OCI-LY3 (cell line): ENCODE results near the gene TCN2.

ENCODE experiments used
- H2AFZ ChIP-seq: fragments of 200-600, 300-600 bp; shearing (Covaris generic); 2 replicates; pipeline ENCODE4 v1.6.0; 2014; ENCODE audit warnings: antibody characterized with exemption, low read depth, low read length
- H3K27ac ChIP-seq: fragments of 200-600, 300-600 bp; sonication (generic); 2 replicates; pipeline ENCODE4 v1.5.1; 2014; ENCODE audit warnings: mild to moderate bottlenecking, low read length, moderate library complexity, mixed read lengths
- H3K27me3 ChIP-seq: fragments of 200-600, 300-600 bp; sonication (generic); 2 replicates; pipeline ENCODE4 v1.6.1; 2014; ENCODE audit warnings: low read depth, low read length, mixed read lengths
- H3K36me3 ChIP-seq: fragments of 200-600, 300-600 bp; sonication (generic); replicated peaks from 2 replicates; pipeline ENCODE3; 2014; ENCODE audit warnings: low read depth, low read length, mixed read lengths
- H3K4me1 ChIP-seq: fragments of 300-600, 200-600 bp; sonication (generic); 2 replicates; pipeline ENCODE4 v1.6.1; 2014; ENCODE audit warnings: low read length, mixed read lengths
- H3K4me2 ChIP-seq: fragments of 200-600, 300-600 bp; sonication (generic); 2 replicates; pipeline ENCODE4 v1.6.1; 2014; ENCODE audit warnings: low read length, mixed read lengths
- H3K4me3 ChIP-seq: fragments of 300-600, 200-600 bp; sonication (generic); 2 replicates; pipeline ENCODE4 v1.5.1; 2014; ENCODE audit warnings: antibody characterized with exemption, mild to moderate bottlenecking, low read length, moderate library complexity
- H3K79me2 ChIP-seq: fragments of 300-600, 200-600 bp; shearing (Covaris generic); 2 replicates; pipeline ENCODE4 v1.6.1; 2014; ENCODE audit warnings: mild to moderate bottlenecking, low read length, mixed read lengths
- H3K9ac ChIP-seq: fragments of 300-600, 200-600 bp; shearing (Covaris generic); 2 replicates; pipeline ENCODE4 v1.6.0; 2014; ENCODE audit warnings: mild to moderate bottlenecking, low read length, moderate library complexity
- H3K9me3 ChIP-seq: fragments of 200-600, 300-600 bp; shearing (Covaris generic); 2 replicates; pipeline ENCODE4 v1.6.1; 2014; ENCODE audit warnings: low read length, mixed read lengths; ENCODE audit not compliant: insufficient read depth
- H4K20me1 ChIP-seq: fragments of 200-600, 300-600 bp; sonication (generic); 2 replicates; pipeline ENCODE4 v1.6.1; 2016; ENCODE audit warnings: low read length, mixed read lengths; ENCODE audit not compliant: insufficient read depth
- EZH2phosphoT487 ChIP-seq: fragments of 200-600 bp; shearing (Covaris generic); IDR thresholded peaks from 2 replicates; pipeline ENCODE4 v1.6.1; 2018; ENCODE audit warnings: antibody characterized with exemption, mixed run types, low read depth
- TF ChIP-seq, protein P1 (sequence below): fragments of 200-600, 300-600 bp; sonication (generic); IDR thresholded peaks from 2 replicates; pipeline ENCODE4 v1.5.1; 2014; ENCODE audit warnings: antibody characterized with exemption, low read length, low read depth

TCN2 gene

DNA sequence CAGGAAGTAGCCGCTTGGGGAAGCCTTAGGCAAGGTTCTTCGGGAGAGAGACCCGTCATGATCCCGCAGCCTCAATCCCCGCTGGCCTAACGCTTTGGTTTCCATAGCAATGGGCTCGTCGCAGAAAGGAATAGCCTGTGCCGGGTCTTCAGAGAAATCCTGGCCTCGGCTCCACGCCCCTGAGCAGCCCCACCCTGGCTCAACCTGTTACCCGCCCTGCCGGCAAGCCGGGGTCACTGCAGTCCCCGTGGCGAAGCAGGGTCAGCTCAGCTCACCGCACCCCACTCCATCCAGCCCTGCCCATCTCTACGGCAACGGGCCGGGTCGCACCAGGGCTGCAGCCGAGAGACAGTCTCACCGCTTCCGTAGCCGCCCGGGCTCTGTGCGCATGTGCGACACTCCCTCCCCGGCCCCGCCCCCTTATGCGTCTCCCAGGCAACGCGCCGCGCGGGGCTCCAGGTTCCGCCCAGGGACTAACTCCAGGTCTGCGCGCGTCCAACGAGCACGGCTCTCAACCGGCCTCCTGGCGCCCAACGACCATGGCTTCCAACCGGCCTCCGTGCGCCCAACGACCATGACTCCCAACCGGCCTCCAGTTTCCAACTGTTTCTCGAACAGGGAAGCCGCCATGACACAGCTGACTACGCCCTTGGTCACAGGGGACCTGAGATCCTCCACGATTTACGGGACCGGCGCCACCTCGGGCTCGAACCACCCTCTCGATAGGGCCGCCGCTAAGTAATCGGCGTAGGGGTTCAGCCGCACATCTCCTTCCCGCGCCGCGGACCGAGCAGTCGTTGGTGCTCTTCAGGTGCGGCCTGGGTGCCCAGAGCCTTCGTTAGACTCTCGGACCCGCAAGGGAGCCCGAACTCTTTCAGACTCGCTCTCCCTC is 60.8 kb downstream of the TCN2 start, which contains the start of gene DUSP18:
Gene DUSP18, minus strand, starts transcription at position 382 of the 892 bp plus-strand sequence. CDS start 3,872 bp downstream, outside the sequence.
- no peak within 1 kb of the TSS for H3K27ac ChIP-seq
- TF ChIP-seq, protein P1, sequence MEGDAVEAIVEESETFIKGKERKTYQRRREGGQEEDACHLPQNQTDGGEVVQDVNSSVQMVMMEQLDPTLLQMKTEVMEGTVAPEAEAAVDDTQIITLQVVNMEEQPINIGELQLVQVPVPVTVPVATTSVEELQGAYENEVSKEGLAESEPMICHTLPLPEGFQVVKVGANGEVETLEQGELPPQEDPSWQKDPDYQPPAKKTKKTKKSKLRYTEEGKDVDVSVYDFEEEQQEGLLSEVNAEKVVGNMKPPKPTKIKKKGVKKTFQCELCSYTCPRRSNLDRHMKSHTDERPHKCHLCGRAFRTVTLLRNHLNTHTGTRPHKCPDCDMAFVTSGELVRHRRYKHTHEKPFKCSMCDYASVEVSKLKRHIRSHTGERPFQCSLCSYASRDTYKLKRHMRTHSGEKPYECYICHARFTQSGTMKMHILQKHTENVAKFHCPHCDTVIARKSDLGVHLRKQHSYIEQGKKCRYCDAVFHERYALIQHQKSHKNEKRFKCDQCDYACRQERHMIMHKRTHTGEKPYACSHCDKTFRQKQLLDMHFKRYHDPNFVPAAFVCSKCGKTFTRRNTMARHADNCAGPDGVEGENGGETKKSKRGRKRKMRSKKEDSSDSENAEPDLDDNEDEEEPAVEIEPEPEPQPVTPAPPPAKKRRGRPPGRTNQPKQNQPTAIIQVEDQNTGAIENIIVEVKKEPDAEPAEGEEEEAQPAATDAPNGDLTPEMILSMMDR, result no peak
- TF ChIP-seq EZH2phosphoT487, result no peak
- H2AFZ ChIP-seq, result peak within 1 kb of the TSS; percentile 95
- H3K4me2 ChIP-seq, result peak within 1 kb of the TSS; percentile 91
- H3K9me3 ChIP-seq, result no peaks in the 10 kb centered on the region
- H3K4me3 ChIP-seq, result peak within 1 kb of the TSS; percentile 88
- H3K9ac ChIP-seq, result peak within 1 kb of the TSS; percentile 71
- H3K36me3 ChIP-seq, result no peaks in the 10 kb centered on the region
- H4K20me1 ChIP-seq, result no peaks in the 10 kb centered on the region
- no peaks in the 10 kb centered on the region for H3K79me2 ChIP-seq
- H3K27me3 ChIP-seq, result peaks cover 7% of the 10 kb centered on the region; the same call in 1 of the 2 replicates
- H3K4me1 ChIP-seq, result peaks cover 10% of the 10 kb centered on the region

- Histone ChIP-seq H2AFZ (peak overlapping the region; percentile 95), H3K4me3 (peak overlapping the region; percentile 88), H3K4me2 (peak overlapping the region; percentile 87), H3K36me3 (no peaks in the 10 kb centered on the region), H3K27ac (no peak overlapping the region), H3K9ac (peak overlapping the region; percentile 71), H3K27me3 (peaks cover 7% of the 10 kb centered on the region; the same call in 1 of the 2 replicates), H3K4me1 (peaks cover 10% of the 10 kb centered on the region), H3K9me3 (no peaks in the 10 kb centered on the region), H3K79me2 (no peaks in the 10 kb centered on the region), H4K20me1 (no peaks in the 10 kb centered on the region)
- TF ChIP-seq, protein P1, result no peak
- no peak for TF ChIP-seq EZH2phosphoT487
These were observed 61.4 kb downstream of the TCN2 start for GRCh38 chr22:30668386-30668710.

- Histone ChIP-seq H2AFZ (no peak overlapping the region), H4K20me1 (no peaks in the 10 kb centered on the region), H3K4me2 (no peak overlapping the region), H3K4me3 (no peak overlapping the region), H3K79me2 (no peaks in the 10 kb centered on the region), H3K4me1 (peaks cover 10% of the 10 kb centered on the region), H3K27me3 (peaks cover 11% of the 10 kb centered on the region; the same call in 1 of the 2 replicates), H3K9ac (no peak overlapping the region), H3K27ac (no peak overlapping the region), H3K36me3 (no peaks in the 10 kb centered on the region), H3K9me3 (no peaks in the 10 kb centered on the region)
- TF ChIP-seq EZH2phosphoT487, result no peak
- TF ChIP-seq, protein P1, result no peak
These were observed 64.1 kb downstream of the TCN2 start for GRCh38 chr22:30671071-30671470.

GRCh38 chr22:30673136-30673535 is 66.2 kb downstream of the TCN2 start:
- TF ChIP-seq EZH2phosphoT487, result no peak
- no peak overlapping the region for H3K9ac ChIP-seq
- no peak overlapping the region for H2AFZ ChIP-seq
- no peak overlapping the region for H3K27ac ChIP-seq
- H3K36me3 ChIP-seq, result no peaks in the 10 kb centered on the region
- H3K4me1 ChIP-seq, result peaks cover 5% of the 10 kb centered on the region; the same call in 1 of the 2 replicates
- peaks cover 20% of the 10 kb centered on the region for H3K27me3 ChIP-seq
- no peaks in the 10 kb centered on the region for H4K20me1 ChIP-seq
- H3K79me2 ChIP-seq, result no peaks in the 10 kb centered on the region
- no peak overlapping the region for H3K4me3 ChIP-seq
- H3K9me3 ChIP-seq, result no peaks in the 10 kb centered on the region
- H3K4me2 ChIP-seq, result no peak overlapping the region
